ENCODE data around the gene BANP.

The BANP gene

DNA sequence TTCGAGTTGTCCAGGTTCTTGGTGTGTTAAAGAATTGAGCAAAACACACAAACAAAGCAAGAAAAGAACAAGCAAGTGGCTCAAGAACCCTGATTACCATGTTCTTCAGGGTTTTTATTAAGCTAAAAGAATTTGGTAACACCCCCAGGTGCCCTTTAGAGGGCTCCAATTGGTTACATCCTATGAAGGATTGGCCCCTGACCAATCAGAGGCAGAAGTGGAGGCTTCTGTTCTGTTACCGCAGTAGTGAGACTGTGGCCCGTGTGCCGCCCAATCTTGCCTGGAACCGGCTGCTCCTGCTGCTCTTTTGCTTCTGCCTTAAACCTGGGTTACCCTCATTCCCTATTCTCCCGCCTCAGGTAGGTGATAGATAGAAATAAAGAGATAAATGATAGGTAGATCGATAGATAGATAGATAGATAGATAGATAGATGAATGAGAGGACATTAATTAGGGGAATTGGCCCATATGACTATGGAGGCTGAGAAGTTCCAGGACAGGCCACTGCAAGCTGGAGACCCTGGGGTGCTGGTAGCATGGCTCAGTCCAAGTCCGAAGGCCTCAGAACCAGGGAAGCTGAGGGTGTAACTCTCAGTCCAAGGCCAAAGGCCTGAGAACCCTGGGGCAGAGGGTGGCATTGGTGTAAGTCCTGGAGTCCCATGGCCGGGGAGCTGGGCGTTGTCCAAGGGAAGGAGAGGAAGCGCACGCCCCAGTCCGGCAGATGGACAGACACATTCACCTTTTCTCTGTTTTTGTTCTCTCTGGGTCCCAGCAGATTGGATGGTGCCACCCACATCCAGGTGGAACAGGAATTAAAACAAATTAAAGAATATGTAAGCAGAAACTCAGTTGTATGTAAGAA, 11.4 kb upstream of the BANP start:
- in situ Hi-C loops (cut with MboI; ENCODE audit: low pct_unique_long_range_greater_than_20kb, low sequenced_read_pairs, unreplicated experiment), result no loop called here
- no peak for DNase-seq (ENCODE audit: low spot score)
- TF ChIP-seq, protein P1, sequence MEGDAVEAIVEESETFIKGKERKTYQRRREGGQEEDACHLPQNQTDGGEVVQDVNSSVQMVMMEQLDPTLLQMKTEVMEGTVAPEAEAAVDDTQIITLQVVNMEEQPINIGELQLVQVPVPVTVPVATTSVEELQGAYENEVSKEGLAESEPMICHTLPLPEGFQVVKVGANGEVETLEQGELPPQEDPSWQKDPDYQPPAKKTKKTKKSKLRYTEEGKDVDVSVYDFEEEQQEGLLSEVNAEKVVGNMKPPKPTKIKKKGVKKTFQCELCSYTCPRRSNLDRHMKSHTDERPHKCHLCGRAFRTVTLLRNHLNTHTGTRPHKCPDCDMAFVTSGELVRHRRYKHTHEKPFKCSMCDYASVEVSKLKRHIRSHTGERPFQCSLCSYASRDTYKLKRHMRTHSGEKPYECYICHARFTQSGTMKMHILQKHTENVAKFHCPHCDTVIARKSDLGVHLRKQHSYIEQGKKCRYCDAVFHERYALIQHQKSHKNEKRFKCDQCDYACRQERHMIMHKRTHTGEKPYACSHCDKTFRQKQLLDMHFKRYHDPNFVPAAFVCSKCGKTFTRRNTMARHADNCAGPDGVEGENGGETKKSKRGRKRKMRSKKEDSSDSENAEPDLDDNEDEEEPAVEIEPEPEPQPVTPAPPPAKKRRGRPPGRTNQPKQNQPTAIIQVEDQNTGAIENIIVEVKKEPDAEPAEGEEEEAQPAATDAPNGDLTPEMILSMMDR (IDR thresholded peaks at IDR 0.05; ENCODE audit: extremely low read depth, insufficient read depth, missing control alignments), result no peak

DNA sequence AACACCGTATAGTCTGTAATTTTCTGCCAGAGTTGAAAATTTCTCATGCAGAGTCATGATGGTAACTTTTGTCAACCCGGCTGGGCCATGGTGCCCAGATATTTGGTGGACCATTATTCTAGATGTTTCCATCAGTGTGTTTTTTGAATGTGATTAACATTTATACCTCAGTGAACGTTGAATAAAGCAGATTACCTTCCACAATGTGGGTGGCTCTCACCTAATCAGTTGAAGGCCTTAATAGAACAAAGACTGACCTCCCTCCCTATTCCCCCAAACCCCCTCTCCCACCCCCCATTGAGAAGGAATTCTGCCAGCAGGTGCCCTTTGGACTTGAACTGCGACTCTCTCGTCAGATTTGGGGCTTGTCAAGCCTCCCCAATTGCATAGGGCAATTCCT, 8.6 kb upstream of the BANP start:
- in situ Hi-C loops (cut with MboI; ENCODE audit: low pct_unique_long_range_greater_than_20kb, low sequenced_read_pairs, unreplicated experiment), result no loop called here
- TF ChIP-seq, protein P1 (IDR thresholded peaks at IDR 0.05; ENCODE audit: extremely low read depth, insufficient read depth, missing control alignments), result no peak
- no peak for DNase-seq (ENCODE audit: low spot score)

DNA sequence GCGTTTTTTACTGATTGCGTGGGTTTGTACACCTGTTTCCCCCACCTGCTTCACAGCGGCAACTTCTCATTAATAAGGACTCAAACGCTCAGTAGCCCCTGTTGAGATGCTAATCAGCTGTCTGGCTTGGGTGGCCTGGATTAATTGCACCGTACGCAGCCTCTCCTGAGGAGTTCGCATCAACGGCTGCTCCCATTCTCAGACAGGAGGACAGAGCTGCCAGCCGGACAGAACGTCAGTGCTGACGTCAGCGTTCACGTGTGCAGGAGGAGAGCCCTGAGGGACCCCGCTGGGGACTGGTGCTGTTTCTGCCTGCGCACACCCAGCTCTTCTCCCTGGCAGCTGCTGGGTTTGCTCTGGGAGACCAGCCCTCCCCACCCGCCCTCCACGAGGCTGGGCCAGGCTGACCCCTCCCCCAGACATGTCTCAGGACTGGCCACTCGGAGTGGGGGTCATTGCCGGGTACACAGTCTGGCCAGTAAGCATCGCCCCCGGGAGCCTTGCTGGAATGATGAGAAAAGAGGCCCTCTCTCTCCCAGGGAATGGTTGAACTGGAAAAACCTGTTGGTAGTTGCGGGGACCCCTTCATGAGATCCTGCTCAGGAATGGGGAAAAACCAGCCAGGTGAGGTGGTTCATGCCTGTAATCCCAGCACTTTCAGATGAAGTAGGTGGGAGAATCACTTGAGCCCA, 5.7 kb upstream of the BANP start:
- TF ChIP-seq, protein P1 (IDR thresholded peaks at IDR 0.05; ENCODE audit: extremely low read depth, insufficient read depth, missing control alignments), result no peak
- in situ Hi-C loops (cut with MboI; ENCODE audit: low pct_unique_long_range_greater_than_20kb, low sequenced_read_pairs, unreplicated experiment), result no loop called here
- no peak for DNase-seq (ENCODE audit: low spot score)

DNA sequence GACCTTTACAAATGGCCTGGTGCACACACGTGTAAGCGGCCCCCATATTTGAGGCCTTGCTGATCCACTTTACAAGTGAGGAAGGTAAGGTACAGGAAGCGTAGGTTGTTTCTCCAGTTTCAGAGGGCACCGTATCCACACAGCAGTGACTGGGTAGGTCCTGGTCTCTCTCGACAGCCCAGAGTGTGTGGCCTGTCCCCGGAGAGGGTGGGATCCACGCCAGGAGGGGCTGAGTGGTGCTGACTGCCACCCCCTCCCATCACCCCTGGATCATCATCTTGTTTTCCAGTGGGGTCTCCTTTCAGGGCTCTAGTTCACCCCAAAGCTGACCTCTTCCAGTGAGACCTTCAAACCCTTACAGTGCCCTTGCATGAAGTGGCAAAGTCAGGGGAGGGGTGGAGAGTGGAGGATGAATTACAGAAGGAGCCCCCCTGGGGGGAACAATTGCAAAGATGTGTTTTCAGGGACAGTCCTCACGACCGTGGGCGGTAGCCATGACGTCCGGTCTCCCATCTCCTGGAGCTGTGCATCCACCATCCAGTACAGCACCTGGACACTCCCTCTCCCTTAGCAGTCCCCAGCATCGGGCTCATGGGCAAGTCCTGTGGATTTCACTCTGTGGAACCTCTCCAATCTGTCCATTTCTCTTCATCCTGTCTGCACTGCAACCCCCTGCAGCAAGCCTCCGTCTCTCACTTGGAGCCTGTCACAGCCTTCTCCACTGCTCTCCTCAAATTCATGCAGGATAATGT, 4.5 kb upstream of the BANP start:
- TF ChIP-seq, protein P1 (IDR thresholded peaks at IDR 0.05; ENCODE audit: extremely low read depth, insufficient read depth, missing control alignments), result no peak
- DNase-seq (ENCODE audit: low spot score), result no peak
- in situ Hi-C loops (cut with MboI; ENCODE audit: low pct_unique_long_range_greater_than_20kb, low sequenced_read_pairs, unreplicated experiment), result no loop called here

DNA sequence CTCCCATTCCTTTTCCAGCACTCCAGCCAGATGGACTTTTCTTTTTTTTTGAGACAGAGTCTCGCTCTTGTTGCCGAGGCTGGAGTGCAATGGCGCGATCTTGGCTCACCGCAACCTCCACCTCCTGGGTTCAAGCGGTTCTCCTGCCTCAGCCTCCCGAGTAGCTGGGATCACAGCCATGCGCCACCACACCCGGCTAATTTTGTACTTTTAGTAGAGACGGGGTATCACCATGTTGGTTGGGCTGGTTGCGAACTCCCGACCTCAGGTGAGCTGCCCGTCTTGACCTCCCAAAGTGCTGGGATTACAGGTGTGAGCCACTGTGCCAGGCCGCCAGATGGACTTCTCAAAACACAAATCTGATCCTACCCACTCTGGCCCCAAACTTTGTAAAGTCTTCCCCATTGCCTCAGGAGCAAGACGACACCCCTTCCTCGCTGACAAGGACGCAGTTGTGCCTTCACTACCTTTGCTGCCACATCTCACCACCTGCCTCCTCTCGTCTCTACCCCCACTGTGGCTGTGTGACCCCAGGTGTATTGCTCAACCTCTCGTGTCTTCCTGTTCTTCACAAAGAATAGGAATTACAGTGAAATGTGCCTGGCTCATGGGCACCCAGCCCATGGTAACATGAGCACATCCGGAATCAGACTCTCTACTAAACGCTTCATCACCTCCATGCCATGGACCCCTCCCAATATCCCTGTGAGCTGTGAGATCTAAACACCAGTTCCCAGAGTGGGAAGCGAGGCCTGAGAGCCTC, 3.7 kb upstream of the BANP start:
- no peak for DNase-seq (ENCODE audit: low spot score)
- in situ Hi-C loops (cut with MboI; ENCODE audit: low pct_unique_long_range_greater_than_20kb, low sequenced_read_pairs, unreplicated experiment), result no loop called here
- TF ChIP-seq, protein P1 (IDR thresholded peaks at IDR 0.05; ENCODE audit: extremely low read depth, insufficient read depth, missing control alignments), result no peak

DNA sequence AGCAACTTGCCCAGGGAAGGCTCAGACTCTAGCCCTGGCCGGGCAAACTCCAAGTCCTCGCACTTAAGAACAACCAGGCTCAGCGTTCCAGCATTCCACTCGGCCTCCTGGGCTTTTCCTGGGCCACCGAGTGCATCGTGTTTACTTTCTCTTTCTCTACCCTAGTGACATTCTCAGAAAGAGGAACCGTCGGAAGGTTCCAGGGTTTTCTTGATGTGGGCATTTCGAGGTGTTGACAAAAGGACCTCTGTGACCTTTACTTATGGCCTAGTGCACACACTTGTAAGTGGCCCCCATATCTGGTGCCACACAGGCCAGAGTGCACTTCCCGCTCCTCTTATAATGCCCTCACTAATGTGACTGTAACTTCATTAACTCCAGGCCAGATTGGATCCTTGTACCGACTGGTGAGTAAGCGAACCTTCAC, 3.1 kb upstream of the BANP start:
- no peak for DNase-seq (ENCODE audit: low spot score)
- TF ChIP-seq, protein P1 (IDR thresholded peaks at IDR 0.05; ENCODE audit: extremely low read depth, insufficient read depth, missing control alignments), result no peak
- in situ Hi-C loops (cut with MboI; ENCODE audit: low pct_unique_long_range_greater_than_20kb, low sequenced_read_pairs, unreplicated experiment), result no loop called here

Data from GM13977 (cell line).